Ramos (cell line): Measurements from ENCODE around the gene RPL19.

Experiments used
- in situ Hi-C: fragments of 300-500 bp; cut with MboI; formaldehyde crosslinking; loops from one replicate; pipeline ENCODE4 v1.14.3; 2022; ENCODE audit warnings: low sequenced_read_pairs; ENCODE audit not compliant: unreplicated experiment

Gene RPL19

GRCh38 chr17:39170109-39170508 is 30.0 kb upstream of the RPL19 start:
- in situ Hi-C loops, result loop anchor here (25.0 kb wide), 1 partner anchor 183 kb away; no protein-coding TSS in a partner anchor

GRCh38 chr17:39170558-39170957 is 29.5 kb upstream of the RPL19 start:
- in situ Hi-C loops, result loop anchor here (25.0 kb wide), 1 partner anchor 183 kb away; no protein-coding TSS in a partner anchor

- in situ Hi-C loops, result loop anchor here (25.0 kb wide), 1 partner anchor 185 kb away; no protein-coding TSS in a partner anchor
Measured at GRCh38 chr17:39171933-39172332, 28.1 kb upstream of the RPL19 start.

GRCh38 chr17:39173080-39173479 is 27.0 kb upstream of the RPL19 start:
- in situ Hi-C loops, result loop anchor here (25.0 kb wide), 1 partner anchor 186 kb away; no protein-coding TSS in a partner anchor

GRCh38 chr17:39173526-39174274 is 26.4 kb upstream of the RPL19 start:
- in situ Hi-C loops, result loop anchor here (25.0 kb wide), 1 partner anchor 186 kb away; no protein-coding TSS in a partner anchor

GRCh38 chr17:39174920-39175694 is 25.0 kb upstream of the RPL19 start:
- in situ Hi-C loops, result loop anchor here (25.0 kb wide), 1 partner anchor 188 kb away; no protein-coding TSS in a partner anchor

GRCh38 chr17:39175695-39176093 is 24.4 kb upstream of the RPL19 start:
- in situ Hi-C loops, result no loop called here

- in situ Hi-C loops, result no loop called here
Measured at GRCh38 chr17:39177256-39177655, 22.8 kb upstream of the RPL19 start.

- in situ Hi-C loops, result no loop called here
Measured at GRCh38 chr17:39178536-39178935, 21.5 kb upstream of the RPL19 start.

GRCh38 chr17:39181303-39181702 is 18.8 kb upstream of the RPL19 start:
- in situ Hi-C loops, result no loop called here

GRCh38 chr17:39183045-39183444 is 17.0 kb upstream of the RPL19 start:
- in situ Hi-C loops, result no loop called here

GRCh38 chr17:39183720-39184119 is 16.4 kb upstream of the RPL19 start:
- in situ Hi-C loops, result no loop called here

GRCh38 chr17:39186481-39187002 is 13.5 kb upstream of the RPL19 start:
- in situ Hi-C loops, result no loop called here

- in situ Hi-C loops, result no loop called here
Measured at GRCh38 chr17:39187152-39187830, 12.8 kb upstream of the RPL19 start.

GRCh38 chr17:39191750-39192510 is 8.2 kb upstream of the RPL19 start:
- in situ Hi-C loops, result no loop called here

GRCh38 chr17:39192901-39193300 is 7.2 kb upstream of the RPL19 start:
- in situ Hi-C loops, result no loop called here

- in situ Hi-C loops, result no loop called here
Measured at GRCh38 chr17:39193346-39193745, 6.7 kb upstream of the RPL19 start.

- in situ Hi-C loops, result no loop called here
Measured at GRCh38 chr17:39194089-39194984, 5.7 kb upstream of the RPL19 start.
